Upper lobe of left lung (tissue), 6 donors: ENCODE measurements around the gene VSTM4. TPM values are rescaled to one million over a fixed set of nuclear protein-coding genes. Genes with fewer than 3 reads are reported as not detected.

Experiments
- ATAC-seq, 2 donors: fragments of 200-7000 bp; cut with Tn5 transposase; one replicate each; pipeline ENCODE4 v1.9.1; 2022; ENCODE audit warnings: mild to moderate bottlenecking in 2 of 2, moderate library complexity in 2 of 2; ENCODE audit not compliant: low FRiP score in 2 of 2
- DNase-seq, 2 donors: peaks; one replicate each; pipeline ENCODE4 v3.0.0-alpha.2; 2019 to 2020
- H3K27ac ChIP-seq, 4 donors: fragments of 200-600 bp; sonication (generic); one replicate each; pipeline ENCODE4 v1.5.1; 2016 to 2019
- H3K27me3 ChIP-seq, 4 donors: fragments of 200-600 bp; sonication (generic); one replicate each; pipeline ENCODE4 v1.5.1; 2017 to 2019
- H3K36me3 ChIP-seq, 4 donors: fragments of 200-600 bp; sonication (generic); one replicate each; pipeline ENCODE4 v1.5.1; 2016 to 2019
- H3K4me1 ChIP-seq, 4 donors: fragments of 200-600 bp; sonication (generic); one replicate each; pipeline ENCODE4 v1.5.1; 2018 to 2019
- H3K4me3 ChIP-seq, 4 donors: fragments of 200-600 bp; sonication (generic); one replicate each; pipeline ENCODE4 v1.5.1; 2017 to 2019; ENCODE audit warnings: mild to moderate bottlenecking in 2 of 4, moderate library complexity in 1 of 4
- H3K9me3 ChIP-seq, 4 donors: fragments of 200-600 bp; sonication (generic); one replicate each; pipeline ENCODE4 v1.5.1; 2018 to 2019
- EP300 ChIP-seq, 4 donors: sonication (generic); formaldehyde crosslinking; IDR thresholded peaks; one replicate each; pipeline ENCODE4 v1.5.1; 2017; ENCODE audit warnings: antibody characterized with exemption in 4 of 4, control low read depth in 2 of 4
- POLR2A ChIP-seq, 4 donors: fragments of 450-650 bp; IDR thresholded peaks; one replicate each; pipeline ENCODE4 v1.5.1; 2016 to 2017; ENCODE audit warnings: antibody characterized with exemption in 4 of 4, mild to moderate bottlenecking in 2 of 4
- POLR2AphosphoS5 ChIP-seq, 2 donors: sonication (generic); formaldehyde crosslinking; IDR thresholded peaks; one replicate each; pipeline ENCODE4 v1.5.1; 2017; ENCODE audit warnings: antibody characterized with exemption in 2 of 2
- WGBS, 2 donors: methylation state at CpG; one replicate each; pipeline ENCODE4 v1.1.5; 2017 to 2018; 5-methylcytosine and 5-hydroxymethylcytosine counted together
- total RNA-seq, 6 donors: library from RNA; depleted of rRNA in 4 of 6; stranded (reverse); fragments of >200 nt in 4 of 6; gene quantifications; one replicate each; pipeline versions ENCODE4 v1.1.0 to v1.2.1, GENCODE V29; 2016 to 2021
- TF ChIP-seq, protein P1 (sequence below), 6 experiments: fragments of 450-650 bp in 4 of 6; fragments of 200-600 bp in 2 of 6; sonication (generic) in 2 of 6; IDR thresholded peaks; one replicate each; pipeline ENCODE4 v1.5.1; 2016 to 2019; ENCODE audit warnings: antibody characterized with exemption in 6 of 6
- donor health status: DM: no; HTN: no; CAD: no; lungs with moderate emphysema.
- donor health status: DM: no; HTN: yes; CAD: no; lungs with severe emphysema.

Gene VSTM4
- total RNA-seq, 6 donors from 2014 or later, result 8.5 to 24.3 (median 13.2) TPM

DNA sequence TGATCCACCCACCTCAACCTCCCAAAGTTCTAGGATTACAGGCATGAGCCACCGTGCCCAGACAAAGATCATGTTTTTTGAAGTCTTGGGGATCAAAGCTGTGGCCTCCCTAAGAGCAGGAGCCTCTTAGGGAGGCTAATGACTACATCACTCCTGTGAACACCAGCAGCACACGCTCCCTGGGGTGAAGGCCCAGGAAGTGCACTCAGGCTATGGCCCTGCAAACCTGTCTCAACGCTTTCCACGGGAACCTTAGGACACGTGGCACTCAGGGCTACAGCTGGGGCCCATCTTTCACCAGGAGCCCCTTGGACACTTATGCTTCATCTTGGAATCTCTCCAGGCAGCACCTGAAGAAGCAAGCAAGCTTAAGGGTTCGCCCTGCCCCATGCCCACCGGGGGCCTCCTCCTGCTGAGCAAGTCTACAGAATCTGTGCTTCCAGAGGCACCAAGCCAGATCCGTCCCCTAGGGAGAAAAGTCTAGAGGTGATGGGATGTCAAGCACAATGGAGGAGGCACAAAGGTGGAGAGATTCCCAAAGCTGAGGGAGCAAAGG lies 18.4 kb downstream of the VSTM4 start:
- Histone ChIP-seq H3K4me3 (no peak overlapping the region), H3K4me1 (no peaks in the 10 kb centered on the region), H3K27me3 (no peaks in the 10 kb centered on the region), H3K9me3 (no peaks in the 10 kb centered on the region), H3K36me3 (no peaks in the 10 kb centered on the region), H3K27ac (no peak overlapping the region)
- TF ChIP-seq EP300 (IDR thresholded peaks at IDR 0.05), result no peak
- TF ChIP-seq POLR2A (IDR thresholded peaks at IDR 0.05), result no peak
- TF ChIP-seq, protein P1, sequence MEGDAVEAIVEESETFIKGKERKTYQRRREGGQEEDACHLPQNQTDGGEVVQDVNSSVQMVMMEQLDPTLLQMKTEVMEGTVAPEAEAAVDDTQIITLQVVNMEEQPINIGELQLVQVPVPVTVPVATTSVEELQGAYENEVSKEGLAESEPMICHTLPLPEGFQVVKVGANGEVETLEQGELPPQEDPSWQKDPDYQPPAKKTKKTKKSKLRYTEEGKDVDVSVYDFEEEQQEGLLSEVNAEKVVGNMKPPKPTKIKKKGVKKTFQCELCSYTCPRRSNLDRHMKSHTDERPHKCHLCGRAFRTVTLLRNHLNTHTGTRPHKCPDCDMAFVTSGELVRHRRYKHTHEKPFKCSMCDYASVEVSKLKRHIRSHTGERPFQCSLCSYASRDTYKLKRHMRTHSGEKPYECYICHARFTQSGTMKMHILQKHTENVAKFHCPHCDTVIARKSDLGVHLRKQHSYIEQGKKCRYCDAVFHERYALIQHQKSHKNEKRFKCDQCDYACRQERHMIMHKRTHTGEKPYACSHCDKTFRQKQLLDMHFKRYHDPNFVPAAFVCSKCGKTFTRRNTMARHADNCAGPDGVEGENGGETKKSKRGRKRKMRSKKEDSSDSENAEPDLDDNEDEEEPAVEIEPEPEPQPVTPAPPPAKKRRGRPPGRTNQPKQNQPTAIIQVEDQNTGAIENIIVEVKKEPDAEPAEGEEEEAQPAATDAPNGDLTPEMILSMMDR (IDR thresholded peaks at IDR 0.05), result no peak
- no peak for TF ChIP-seq POLR2AphosphoS5 (IDR thresholded peaks at IDR 0.05)
- DNase-seq, result no peak
- 89 to 96% methylated on average over 8 of the region's 8 CpGs for WGBS, 2 donors
- ATAC-seq, result no peak

DNA sequence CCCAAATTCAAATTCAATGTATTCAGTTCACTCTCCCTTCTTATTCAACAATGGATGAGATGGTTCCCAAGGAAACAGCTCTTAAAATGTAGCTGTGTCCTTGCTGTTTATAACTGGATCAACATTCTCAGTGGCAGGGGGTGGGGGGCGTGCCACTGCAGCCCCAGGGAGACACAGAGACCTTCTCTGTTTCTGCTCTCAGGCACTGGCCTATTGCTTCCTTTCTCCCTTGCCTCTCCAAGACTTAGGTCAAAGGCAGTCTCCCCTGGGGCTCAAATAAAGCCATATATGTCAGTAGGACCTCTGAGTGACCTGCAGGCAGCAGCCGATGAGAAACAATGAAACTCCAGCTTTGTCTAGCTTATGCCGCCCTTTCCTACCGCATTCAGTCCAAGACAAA lies 20.7 kb downstream of the VSTM4 start:
- peaks cover 11 to 19% (median 14%) of the 10 kb centered on the region in 4 donors for H3K4me1 ChIP-seq
- no peaks in the 10 kb centered on the region for H3K9me3 ChIP-seq
- H3K4me3 ChIP-seq, result no peak overlapping the region
- TF ChIP-seq EP300 (IDR thresholded peaks at IDR 0.05) (no peak), POLR2AphosphoS5 (IDR thresholded peaks at IDR 0.05) (no peak), POLR2A (IDR thresholded peaks at IDR 0.05) (no peak)
- TF ChIP-seq, protein P1 (IDR thresholded peaks at IDR 0.05), result no peak
- H3K27me3 ChIP-seq, result no peaks in the 10 kb centered on the region
- WGBS, 2 donors, result 78 to 85% methylated on average over 4 of the region's 4 CpGs
- no peaks in the 10 kb centered on the region for H3K36me3 ChIP-seq
- DNase-seq (no peak), ATAC-seq (no peak)
- no peak overlapping the region for H3K27ac ChIP-seq

DNA sequence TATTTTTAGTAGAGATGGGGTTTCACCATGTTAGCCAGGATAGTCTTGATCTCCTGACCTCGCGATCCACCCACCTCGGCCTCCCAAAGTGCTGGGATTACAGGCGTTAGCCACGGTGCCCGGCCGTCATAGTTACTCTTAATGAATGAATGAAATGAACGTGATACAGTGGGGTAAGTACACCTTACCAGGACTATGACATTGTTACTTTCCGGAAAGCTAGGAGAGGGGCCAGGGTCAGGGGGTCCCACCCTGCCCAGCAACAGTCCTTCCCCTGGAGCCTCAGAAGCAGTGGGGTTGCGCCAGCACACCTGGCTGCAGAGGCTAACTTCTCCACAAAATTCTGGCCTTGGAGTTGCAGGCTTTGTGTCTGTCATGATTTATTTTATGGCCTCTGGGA lies 21.4 kb downstream of the VSTM4 start:
- TF ChIP-seq, protein P1 (IDR thresholded peaks at IDR 0.05), result no peak
- TF ChIP-seq EP300 (IDR thresholded peaks at IDR 0.05) (no peak), POLR2AphosphoS5 (IDR thresholded peaks at IDR 0.05) (no peak), POLR2A (IDR thresholded peaks at IDR 0.05) (no peak)
- H3K4me3 ChIP-seq, result no peak overlapping the region
- H3K27ac ChIP-seq, result no peak overlapping the region
- no peaks in the 10 kb centered on the region for H3K27me3 ChIP-seq
- H3K36me3 ChIP-seq, result no peaks in the 10 kb centered on the region
- no peaks in the 10 kb centered on the region for H3K9me3 ChIP-seq
- peaks cover 16 to 26% (median 20%) of the 10 kb centered on the region in 4 donors for H3K4me1 ChIP-seq
- DNase-seq (no peak), ATAC-seq (no peak)
- WGBS, 2 donors, result 97 to 98% methylated on average over 9 to 10 of the region's 10 CpGs

DNA sequence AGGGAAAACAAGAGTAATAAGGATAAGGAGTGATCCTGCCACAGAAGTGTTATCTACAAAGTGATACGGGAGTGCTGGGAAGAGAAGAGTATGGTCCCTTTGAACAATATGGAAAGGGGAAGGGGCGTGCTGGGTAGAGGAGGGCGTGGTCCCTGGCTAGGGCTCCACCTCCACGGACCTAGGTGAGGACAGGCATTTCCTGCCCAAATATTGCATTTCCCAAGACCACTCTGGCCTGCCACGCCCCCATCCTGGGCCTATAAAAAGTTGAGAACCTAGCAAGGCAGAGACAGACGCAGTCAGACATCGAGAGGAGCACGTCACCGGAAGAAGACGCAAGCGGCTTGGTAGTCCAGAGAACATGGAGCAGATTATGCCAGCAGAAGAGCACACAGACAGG lies 22.8 kb downstream of the VSTM4 start:
- peaks cover 16 to 32% (median 23%) of the 10 kb centered on the region in 4 donors for H3K4me1 ChIP-seq
- no peak for TF ChIP-seq POLR2A (IDR thresholded peaks at IDR 0.05)
- TF ChIP-seq POLR2AphosphoS5 (IDR thresholded peaks at IDR 0.05), result no peak
- TF ChIP-seq, protein P1 (IDR thresholded peaks at IDR 0.05), result no peak
- WGBS, 2 donors, result 85 to 90% methylated on average over 11 of the region's 11 CpGs

More for the DNA sequence above, 22.8 kb downstream of the VSTM4 start:
- Histone ChIP-seq H3K36me3 (no peaks in the 10 kb centered on the region), H3K4me3 (no peak overlapping the region), H3K27ac (no peak overlapping the region), H3K27me3 (no peaks in the 10 kb centered on the region), H3K9me3 (no peaks in the 10 kb centered on the region)
- DNase-seq (no peak), ATAC-seq (no peak)
